GM18519 (cell line): Measurements from ENCODE around the gene NIPAL1.
A peak's percentile ranks its signal among the peaks of the same experiment; 100 is the strongest.

Experiments used
- ATAC-seq: cut with Tn5 transposase; IDR thresholded peaks from one replicate; pipeline ENCODE4 v1.9.1; 2021; ENCODE audit warnings: mild to moderate bottlenecking, moderate library complexity; ENCODE audit not compliant: unreplicated experiment, low FRiP score

The NIPAL1 gene

DNA sequence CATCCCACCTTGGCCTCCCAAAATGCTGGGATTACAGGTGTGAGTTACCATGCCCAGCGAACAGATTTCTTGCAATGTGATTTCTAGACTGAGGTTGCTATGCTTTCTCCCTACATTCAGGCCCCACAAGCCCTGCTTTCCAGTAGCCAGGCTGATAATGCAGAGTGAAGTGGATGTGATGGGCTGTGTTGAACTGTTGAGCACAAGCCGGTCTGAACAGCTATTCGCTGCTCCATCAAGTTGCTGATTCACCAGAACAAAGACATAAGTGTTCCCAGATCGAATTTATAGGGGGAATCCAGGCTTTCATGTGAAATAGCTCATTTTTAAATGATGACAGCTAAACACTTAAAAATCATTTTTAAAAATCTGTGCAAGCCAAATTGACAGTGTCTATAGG lies 8.0 kb downstream of the NIPAL1 start:
- no peak for ATAC-seq

DNA sequence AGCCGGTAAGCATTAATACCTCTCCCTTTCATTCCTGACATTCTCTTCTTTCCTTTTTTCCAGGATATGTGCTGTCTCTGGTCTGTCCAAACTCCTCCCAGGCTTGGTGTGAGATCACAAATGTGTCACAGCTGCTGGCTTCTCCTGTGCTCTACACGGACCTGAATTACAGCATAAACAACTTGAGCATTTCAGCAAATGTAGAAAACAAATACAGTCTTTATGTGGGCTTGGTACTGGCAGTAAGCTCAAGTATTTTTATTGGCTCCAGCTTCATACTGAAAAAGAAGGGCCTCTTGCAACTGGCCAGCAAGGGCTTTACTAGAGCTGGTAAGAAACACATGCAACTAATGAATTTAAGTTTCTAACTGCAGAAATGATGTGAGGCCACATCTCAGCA lies 8.4 kb downstream of the NIPAL1 start:
- no peak for ATAC-seq

GRCh38 chr4:48027653-48028052 lies 11.1 kb downstream of the NIPAL1 start:
- peak; percentile 74 for ATAC-seq

- peak; percentile 75 for ATAC-seq
Observed at GRCh38 chr4:48028696-48029095, 12.1 kb downstream of the NIPAL1 start.

GRCh38 chr4:48030470-48030869 lies 13.9 kb downstream of the NIPAL1 start:
- ATAC-seq: no peak

GRCh38 chr4:48031802-48032525 lies 15.4 kb downstream of the NIPAL1 start:
- no peak for ATAC-seq

GRCh38 chr4:48032721-48033120 lies 16.1 kb downstream of the NIPAL1 start:
- ATAC-seq: no peak

DNA sequence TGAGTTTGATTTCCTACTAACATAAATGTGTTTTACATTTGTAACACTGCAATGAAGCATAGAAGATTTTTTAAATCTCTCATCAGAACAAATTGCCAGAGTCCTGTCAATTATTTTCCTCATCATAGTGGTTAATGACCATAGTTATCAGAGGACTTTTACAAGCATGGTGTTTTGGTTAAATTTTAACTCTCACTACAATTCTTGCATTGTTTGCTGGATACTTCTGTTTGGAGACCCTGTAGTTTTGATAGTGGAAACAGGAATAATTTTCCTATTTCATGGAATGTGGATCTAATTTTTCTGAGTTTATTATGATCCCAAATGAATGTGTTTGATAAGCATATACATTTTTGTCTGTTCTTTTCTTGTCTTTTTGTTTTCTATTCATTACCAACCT lies 16.8 kb downstream of the NIPAL1 start:
- no peak for ATAC-seq

DNA sequence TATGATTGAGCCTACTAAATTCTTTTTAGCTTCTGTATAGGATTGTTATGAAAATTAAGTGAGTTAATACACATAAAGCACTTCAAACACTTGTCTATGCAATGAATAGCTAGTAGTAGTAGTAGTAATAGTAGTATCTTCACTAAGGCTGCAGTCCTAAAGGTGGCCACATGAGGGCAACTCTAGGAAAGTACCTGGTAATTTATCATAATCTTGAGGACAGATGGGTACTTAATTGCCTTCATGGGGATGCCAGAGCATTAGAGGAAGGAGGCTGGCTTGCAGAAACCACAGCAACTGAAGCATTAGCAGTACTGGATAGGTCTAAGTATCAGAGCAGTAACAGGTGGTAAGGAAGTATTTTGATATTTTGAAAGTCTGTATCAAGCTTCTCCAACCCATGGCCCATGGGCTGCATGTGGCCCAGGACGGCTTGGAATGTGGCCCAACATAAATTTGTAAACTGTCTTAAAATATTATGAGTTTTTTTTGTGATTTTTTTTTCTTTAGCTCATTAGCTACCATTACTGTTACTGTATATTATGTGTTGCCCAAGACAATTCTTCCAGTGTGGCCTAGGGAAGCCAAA lies 17.3 kb downstream of the NIPAL1 start:
- ATAC-seq: no peak

- ATAC-seq: no peak
Observed at GRCh38 chr4:48035952-48036351, 19.4 kb downstream of the NIPAL1 start.

- ATAC-seq: no peak
Observed at GRCh38 chr4:48037117-48037462, 20.5 kb downstream of the NIPAL1 start.

DNA sequence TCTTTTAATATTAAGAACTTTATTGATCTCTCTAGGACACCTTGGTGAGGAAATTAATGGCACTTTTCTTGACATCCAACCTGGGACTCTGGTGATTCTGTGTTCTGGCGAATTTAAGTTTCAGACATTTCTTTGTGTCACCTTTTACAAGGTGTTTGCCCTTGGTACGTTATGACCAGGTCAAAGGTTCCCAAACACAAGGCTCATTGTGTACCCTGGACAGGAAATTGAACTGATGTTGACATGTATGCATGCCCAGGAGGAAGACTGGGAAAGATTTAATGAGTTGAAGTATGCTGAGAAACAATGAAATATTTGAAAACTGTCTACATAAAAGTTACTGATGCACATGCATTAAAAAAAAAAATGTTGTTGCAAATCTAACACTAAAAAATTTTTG lies 22.1 kb downstream of the NIPAL1 start:
- ATAC-seq: no peak

- ATAC-seq: no peak
Observed at GRCh38 chr4:48039561-48039960, 23.0 kb downstream of the NIPAL1 start.

- no peak for ATAC-seq
Observed at GRCh38 chr4:48041535-48042137, 25.1 kb downstream of the NIPAL1 start.

- peak; percentile 25 for ATAC-seq
Observed at GRCh38 chr4:48042979-48043461, 26.4 kb downstream of the NIPAL1 start.

DNA sequence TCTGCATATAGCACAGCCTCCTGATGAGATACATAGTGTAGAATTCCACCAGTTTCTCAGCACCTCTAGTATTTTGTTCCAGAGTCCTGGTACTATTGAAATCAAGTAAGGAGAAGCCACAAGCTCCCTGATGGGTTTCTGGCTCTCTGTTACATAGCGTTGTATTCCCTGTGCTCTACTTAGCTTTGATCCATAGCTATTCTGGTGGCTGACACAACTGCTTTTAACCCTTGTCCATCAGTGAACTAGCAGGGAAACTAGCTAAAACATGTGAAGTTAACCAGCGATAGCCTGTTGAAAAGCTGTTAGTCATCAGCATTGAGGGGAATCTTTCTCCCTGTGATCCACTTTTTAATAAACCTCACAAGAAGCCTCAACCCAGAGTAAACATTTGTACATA lies 26.9 kb downstream of the NIPAL1 start:
- no peak for ATAC-seq

DNA sequence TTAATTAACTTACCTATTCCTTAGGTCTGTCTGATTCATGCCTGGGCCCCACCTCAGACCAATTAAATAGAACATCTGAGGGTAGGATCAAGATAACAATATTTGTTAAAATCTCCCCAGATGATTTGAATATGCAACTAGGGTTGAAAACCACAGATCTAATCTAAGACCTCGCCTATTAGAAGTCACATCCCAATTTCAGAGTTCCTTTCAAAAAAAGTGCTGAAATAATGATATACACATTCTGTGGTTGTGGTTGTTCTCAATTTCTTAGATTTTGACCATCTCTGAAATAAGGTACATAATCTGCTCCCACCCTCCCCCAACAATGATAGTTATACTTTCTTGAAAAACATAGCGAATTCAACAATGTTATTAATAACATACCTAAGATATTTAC lies 27.7 kb downstream of the NIPAL1 start:
- no peak for ATAC-seq

- ATAC-seq: no peak
Observed at GRCh38 chr4:48046059-48046458, 29.5 kb downstream of the NIPAL1 start.

- peak; percentile 88 for ATAC-seq
Observed at GRCh38 chr4:48047421-48047844, 30.9 kb downstream of the NIPAL1 start.

DNA sequence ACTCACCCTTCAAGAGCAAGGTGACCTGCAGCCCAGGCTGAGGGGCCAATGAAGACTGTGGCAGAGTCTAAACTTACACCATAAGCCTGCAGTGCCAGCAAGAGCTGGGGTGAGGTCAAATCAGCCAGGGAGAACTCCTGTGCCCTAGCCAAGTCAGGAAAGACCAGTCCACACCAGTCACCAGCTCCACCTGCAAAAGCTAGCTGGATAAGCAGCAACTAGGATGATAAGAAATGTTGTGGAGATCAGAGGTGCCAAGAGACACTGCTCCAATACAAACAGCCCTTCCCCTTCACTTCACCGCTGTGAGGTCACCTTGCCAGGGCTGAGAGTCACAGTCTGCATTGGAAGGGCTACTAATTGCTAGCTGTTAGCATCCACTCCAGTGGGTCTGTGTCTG lies 31.3 kb downstream of the NIPAL1 start:
- no peak for ATAC-seq

- ATAC-seq: no peak
Observed at GRCh38 chr4:48049483-48049882, 32.9 kb downstream of the NIPAL1 start.

GRCh38 chr4:48051078-48051477 lies 34.5 kb downstream of the NIPAL1 start:
- ATAC-seq: no peak
